ENCODE results near the gene ASS1.
"Not testable (repeated sequence)": the region's sequence is repeated elsewhere in the genome, so short reads cannot be mapped to it uniquely, and the experiment has no call there.

The ASS1 gene

DNA sequence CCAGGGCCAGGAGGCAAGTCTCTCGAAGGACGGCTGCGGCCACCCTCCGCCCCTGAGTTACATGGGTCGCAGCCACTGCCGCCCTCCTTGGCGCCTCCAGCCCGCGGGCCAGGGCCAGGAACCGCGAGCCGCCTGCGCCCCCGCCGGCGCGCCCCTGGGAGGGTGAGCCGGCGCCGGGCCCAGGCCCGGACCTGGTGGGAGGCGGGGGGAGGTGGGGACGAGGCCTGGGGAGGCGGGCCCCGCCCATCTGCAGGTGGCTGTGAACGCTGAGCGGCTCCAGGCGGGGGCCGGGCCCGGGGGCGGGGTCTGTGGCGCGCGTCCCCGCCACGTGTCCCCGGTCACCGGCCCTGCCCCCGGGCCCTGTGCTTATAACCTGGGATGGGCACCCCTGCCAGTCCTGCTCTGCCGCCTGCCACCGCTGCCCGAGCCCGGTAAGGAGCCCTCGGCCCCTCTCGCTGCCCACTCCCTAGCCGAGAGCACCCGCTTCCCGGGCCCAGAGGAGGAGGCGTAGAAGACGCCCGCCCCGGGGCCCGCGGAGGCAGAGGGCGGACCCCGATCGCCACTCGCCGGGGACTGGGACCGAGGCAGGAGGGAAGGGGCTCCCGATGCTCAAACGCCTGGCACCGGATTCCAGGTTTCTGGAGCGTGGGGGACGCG is at the start of gene ASS1:
ASS1 (plus strand) TSS at position 397 of the 657 bp plus-strand sequence. CDS start 7,268 bp downstream, outside the sequence.
- peak in 7 of 10 donors; percentile 33 to 90 (median 50) for DNase-seq
- intact Hi-C loops (cut with DNase I): no loop called here

DNA sequence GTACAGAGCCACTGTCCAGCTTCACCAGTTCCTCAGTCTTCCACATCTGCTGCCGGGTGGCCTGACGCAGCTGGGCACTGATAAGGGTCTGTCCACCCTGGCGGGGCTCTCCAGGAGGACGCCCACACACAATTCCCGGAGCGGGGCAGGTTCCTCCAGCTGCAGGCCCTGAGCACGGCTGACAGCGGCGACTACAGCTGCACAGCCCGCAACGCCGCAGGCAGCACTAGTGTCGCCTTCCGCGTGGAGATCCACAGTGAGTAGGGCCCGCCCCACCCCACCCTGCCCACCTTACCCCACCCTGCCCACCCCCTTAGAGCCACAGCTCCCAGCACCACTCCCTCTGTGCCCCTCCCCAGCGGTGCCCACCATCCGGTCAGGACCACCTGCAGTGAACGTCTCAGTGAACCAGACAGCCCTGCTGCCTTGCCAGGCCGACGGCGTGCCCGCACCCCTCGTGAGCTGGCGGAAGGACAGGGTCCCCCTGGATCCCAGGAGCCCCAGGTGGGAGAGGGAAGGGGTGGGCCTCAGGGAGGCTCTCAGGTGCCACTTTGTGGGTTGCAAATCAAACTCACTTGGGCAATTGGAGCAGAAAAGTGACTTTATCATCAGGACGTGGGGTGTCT is 48.8 kb upstream of the ASS1 start:
- intact Hi-C loops (cut with DNase I): no loop called here
- DNase-seq: peak in 1 of 10 donors; percentile 77

DNA sequence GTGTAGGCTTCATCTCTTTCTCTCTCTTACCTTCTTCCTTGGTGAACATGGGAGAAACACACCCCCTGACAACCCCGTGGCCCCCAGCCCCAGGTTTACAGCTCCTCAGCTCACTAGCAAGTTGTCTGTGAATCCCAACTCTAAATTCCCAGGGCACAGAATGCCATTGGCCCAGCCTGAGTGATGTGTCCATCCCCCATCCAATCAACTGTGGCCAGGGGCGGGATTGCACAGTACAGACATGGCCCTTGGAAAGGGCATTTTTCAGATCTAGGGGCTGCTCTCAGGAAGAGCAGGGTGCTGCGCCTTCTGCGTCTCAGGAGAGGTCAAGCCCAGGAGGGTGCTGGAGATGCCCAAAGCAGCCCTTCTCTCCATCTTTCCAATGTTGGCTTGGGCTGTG is 48.2 kb upstream of the ASS1 start:
- DNase-seq: no peak
- intact Hi-C loops (cut with DNase I): no loop called here

DNA sequence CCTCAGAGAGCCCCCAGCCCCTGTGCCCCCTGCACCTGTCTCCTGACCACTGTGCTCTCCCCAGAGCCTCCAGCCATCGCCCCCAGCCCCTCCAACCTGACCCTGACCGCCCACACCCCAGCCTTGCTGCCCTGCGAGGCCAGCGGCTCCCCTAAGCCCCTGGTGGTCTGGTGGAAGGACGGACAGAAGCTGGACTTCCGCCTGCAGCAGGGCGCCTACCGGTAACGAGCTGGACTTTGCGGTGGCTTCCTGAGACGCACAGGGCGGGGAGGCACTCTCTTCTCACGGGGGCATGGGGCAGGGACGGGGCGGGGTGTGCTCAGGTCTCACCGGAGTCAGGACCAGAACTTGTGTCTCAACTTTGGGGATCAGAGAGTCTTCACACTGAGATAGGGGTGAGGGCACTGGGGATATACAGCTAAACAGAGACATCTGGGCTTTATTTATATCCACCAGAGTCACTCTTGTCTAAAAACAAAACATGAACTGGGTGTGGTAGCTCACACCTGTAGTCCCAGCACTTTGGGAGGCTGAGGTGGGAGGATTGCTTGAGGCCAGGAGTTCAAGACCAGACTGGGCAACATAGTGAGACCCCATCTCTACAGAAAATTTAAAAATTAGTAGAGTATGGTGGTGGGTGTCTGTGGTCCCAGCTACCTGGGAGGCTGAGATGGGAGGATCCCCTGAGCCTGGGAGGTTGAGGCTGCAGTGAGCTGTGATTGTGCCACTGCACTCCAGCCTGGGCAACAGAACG is 46.1 kb upstream of the ASS1 start:
- no peak for DNase-seq

DNA sequence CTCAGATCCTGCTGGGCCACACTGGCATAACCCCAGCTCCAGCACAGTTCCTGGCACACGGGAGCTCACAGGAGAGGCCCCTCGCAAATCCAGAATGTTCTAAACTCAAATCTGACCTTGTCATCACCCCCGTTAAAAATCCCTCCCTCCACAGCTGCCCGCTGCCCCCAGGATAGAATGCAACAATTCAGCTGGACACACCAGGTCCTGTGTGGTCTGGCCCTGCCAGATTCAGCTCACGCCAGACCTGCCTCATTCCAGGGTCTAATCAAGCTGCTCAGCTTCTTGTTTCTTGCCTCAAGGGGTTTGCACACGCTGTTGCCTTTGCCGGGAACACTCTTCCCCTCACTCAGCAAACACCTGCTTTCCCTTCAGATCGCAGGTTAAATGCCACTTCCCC is 45.0 kb upstream of the ASS1 start:
- DNase-seq: no peak

More for the DNA sequence above, 46.1 kb upstream of the ASS1 start:
- intact Hi-C loops (cut with DNase I): no loop called here

DNA sequence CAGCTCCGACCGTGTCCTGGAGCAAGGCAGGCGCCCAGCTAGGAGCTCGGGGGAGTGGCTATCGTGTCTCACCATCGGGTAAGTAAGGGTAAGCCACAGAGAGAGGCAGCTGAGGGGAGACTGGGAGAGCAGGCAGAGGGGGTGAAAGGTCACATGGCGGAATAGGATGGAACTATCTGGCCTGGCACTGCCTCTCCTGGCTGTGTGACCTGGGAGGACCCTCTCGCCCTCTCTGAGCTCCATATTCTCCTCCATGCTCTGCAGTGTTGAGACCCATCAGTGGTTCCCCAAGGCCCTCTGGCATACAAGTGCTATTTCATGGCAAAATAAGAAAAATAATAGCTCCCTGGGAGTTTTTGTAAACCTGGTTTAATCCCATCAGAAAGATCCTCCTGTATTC is 43.9 kb upstream of the ASS1 start:
- intact Hi-C loops (cut with DNase I): no loop called here
- no peak for DNase-seq

More for the DNA sequence above, 45.0 kb upstream of the ASS1 start:
- intact Hi-C loops (cut with DNase I): no loop called here

DNA sequence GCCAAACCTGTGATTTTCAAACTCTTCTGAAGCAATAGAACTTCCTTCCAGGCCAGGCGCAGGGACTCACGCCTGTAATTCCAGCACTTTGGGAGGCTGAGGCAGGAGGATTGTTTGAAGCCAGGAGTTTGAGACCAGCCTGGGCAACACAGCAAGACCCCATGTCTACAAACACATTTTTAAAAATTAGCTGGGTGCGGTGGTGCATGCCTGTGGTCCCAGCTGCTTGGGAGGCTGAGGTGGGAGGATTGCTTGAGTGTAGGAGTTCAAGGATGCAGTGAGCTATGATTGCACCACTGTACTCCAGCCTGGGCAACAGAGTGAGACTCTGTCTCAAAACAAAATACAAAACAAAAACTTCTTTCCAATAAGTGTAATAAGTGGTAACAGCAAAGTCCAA is 43.0 kb upstream of the ASS1 start:
- intact Hi-C loops (cut with DNase I); DNase-seq: not testable (repeated sequence)

DNA sequence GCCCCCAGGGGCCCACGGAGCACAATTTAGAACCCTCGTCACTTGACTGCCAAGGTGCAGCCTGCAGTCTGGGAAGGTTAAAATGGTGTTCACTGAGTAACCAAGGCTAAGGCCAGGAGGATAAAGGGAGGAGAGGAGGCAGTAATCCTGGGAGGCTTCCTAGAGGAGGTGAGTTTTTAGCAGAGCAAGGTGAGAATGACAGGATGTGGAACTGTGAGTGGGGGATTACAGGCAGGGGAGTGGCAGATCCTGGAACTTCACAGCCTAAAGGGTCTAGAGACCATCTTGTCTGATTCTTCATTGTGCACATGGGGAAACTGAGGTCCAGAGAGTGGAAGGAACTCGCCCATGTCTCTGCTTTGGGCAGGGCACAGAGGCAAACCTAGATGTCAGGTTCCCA is 42.5 kb upstream of the ASS1 start:
- no peak for DNase-seq
- intact Hi-C loops (cut with DNase I): no loop called here

DNA sequence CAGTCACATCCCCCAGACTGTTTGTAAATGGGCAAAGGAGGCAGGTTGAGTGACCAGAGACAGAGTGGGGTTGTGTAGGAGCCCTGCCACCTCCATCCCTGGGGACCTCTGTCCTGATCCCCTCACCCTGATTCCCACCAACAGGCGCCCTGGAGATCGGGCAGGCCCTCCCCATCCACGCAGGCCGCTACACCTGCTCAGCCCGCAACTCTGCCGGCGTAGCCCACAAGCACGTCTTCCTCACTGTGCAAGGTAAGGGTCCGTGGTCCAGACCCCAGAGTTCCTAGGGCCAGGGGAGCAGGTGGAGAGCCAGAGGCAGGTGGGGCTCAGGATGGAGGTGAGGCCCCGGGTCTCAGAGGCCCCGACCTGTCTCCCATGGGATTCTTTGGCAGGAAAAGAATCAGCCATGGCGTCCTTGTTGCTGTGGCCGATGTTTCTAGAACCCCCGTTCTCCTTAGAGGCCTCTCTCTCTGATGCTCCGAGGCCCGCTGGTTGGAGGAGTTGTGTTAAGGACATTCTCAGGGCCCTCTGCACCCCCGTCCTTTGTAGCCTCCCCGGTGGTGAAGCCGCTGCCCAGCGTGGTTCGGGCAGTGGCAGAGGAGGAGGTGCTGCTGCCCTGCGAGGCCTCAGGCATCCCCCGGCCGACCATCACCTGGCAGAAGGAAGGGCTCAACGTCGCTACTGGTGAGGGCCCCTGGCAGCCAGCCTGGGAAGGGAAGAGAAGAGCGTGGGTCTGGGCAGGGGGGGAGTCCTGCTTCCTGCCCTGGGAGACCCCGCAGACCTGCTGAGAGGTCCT is 41.9 kb upstream of the ASS1 start:
- intact Hi-C loops (cut with DNase I): no loop called here
- peak in 1 of 10 donors; percentile 61 for DNase-seq

DNA sequence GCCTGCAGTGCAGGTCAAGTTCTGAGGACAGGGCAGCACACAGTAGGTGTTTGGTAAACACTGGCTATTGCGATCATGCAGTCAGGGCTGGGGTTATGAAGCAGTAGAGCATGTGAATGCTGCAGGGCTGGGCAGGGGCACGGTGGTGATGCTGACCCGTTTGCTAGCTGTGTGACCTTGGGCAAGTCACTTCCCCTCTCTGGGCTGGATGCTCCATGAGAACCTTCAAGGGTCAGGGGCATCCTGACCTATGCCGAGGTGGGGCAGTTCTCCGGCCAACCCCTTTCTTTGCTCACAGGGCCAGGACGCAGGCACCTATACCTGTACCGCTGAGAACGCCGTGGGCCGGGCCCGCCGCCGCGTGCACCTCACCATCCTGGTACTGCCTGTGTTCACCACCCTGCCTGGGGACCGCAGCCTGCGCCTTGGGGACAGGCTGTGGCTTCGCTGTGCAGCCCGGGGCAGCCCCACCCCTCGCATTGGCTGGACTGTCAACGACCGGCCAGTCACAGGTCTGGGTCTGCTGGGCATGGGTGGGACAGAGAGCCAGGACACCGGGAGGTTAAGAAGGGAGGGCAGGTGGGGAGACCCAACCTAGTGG is 39.0 kb upstream of the ASS1 start:
- intact Hi-C loops (cut with DNase I): no loop called here
- peak in 2 of 10 donors; percentile 53 to 84 for DNase-seq

DNA sequence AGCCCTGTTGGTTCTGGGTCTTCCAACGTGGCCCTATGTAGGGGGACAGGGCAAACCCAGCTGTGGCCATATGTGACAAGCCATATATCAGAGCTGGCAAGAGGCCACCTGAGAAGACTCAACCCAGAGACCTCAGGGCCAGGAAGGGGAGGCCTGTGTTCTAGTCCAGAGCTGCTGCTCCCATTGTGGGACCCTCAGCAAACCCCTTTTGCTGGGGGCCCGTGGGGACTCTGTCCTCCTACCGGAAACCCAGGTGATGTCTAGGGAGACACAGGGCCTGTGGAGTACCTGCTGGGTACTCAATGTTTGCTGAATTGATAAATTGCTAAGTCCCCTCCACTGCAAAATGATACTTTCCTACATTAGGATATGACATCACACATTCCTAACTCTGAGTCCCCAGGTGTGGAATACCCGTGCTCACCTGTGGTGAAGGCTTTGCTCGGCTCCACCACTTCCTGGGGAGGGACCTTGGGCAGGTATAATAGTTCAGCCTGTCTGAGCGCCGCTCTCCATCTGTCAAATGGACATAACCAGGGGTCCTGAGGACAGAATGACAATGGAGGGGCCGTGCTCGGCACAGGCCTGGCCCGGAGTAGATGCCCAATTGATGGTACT is 38.4 kb upstream of the ASS1 start:
- intact Hi-C loops (cut with DNase I): no loop called here
- peak in 1 of 10 donors; percentile 66 for DNase-seq

DNA sequence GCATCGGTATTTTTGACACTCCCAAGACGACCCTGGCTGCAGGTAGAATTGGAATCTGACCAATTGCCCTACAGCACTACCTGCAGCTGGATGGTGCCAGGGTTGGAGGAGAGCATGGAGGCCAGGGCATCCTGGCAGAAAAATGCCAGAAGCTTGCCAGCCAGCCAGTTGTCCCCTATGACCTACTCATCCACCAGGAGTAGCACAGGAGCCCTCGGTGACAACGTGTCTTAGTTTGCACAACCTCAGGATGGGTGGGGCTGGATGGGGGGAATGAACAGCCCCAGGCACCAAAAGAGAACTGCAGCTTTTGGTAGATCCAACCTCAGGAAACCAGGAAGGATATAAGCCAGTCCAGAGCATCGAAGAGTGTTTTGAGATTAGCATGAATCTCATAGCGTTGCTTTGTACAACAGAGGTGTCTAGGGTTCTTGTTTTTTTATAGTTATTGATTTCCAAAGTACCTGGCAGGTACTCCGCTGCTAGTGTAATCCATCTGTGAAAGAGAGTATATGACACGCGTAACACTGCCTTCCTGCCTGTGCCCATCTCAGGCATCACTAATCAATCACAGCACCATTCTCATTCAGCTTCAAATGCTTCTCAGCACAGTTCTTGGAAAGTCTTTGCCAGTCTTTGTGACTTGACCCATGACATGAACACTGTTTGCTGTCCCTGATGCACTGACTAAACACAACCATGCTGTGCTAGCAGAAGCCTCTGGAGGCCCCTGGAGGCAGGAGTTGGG is 36.7 kb upstream of the ASS1 start:
- intact Hi-C loops (cut with DNase I): no loop called here
- no peak for DNase-seq

DNA sequence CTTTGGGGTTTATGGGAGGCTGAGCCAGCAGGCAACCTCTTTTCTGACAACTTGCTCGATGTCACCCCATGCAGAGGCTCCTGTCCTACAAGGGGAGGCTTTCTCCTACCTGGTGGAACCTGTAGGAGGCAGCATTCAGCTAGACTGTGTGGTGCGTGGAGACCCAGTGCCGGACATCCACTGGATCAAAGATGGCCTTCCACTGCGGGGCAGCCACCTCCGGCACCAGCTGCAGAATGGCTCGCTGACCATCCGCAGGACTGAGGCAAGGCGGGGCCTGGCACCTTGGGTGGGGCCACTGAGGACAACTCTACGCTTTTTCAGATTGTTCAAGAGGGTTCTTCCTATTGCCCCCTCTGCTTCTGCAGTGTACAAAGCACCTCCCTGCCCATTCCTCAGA is 36.1 kb upstream of the ASS1 start:
- peak in 1 of 10 donors; percentile 80 for DNase-seq
- intact Hi-C loops (cut with DNase I): no loop called here

DNA sequence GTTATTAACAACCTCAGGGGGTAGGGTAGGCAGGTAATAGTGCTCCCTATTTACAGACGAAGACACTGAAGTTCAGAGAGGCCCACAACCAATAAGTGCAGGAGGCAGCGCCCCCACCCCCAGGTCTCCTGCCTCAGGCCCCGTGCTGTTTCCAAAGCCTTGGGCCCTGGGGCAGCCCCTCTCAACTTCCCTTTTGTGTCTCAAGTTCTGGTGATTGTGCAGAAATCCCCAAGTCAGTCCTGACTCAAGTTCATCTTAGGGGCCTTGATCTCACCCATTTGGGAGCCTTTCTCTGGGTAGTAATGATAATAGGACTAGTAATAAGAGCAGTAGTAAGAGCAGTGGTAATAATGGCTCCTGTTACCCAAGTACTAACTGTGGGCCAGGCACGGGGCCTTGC is 35.5 kb upstream of the ASS1 start:
- DNase-seq: no peak
- intact Hi-C loops (cut with DNase I): no loop called here

DNA sequence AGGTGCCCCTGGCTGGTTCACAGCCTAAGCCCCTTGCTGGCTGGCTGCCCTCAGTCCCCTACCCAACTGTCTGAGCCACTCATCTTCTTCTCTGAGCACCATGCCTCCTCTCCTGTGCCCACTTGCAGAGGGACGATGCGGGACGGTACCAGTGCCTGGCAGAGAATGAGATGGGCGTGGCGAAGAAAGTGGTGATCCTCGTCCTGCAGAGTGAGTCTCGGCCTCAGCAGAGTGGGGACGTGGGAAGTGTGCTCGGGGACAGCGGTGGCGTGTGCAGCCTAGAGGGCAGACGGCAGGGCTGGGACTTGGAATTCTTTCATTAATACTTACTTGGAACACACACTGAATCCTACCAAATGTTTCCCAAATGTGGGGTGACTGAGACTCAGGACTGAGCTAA is 34.3 kb upstream of the ASS1 start:
- intact Hi-C loops (cut with DNase I): no loop called here
- DNase-seq: no peak

DNA sequence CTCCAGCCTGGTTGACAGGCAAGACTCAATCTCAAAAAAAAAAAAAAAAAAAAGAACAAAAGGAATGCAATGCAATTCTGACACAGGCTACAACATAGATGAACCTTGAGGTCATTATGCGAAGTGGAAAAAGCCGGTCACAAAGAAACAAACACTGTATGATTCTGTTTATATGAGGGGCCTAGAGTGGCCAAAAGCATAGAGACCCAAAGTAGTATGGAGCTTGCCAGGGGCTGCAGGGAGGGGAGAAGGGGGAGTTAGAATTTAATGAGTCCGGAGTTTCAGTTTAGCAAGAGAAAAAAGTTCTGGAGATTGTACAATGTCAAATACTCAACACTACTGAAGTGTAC is 33.2 kb upstream of the ASS1 start:
- intact Hi-C loops (cut with DNase I): no loop called here
- DNase-seq: no peak

DNA sequence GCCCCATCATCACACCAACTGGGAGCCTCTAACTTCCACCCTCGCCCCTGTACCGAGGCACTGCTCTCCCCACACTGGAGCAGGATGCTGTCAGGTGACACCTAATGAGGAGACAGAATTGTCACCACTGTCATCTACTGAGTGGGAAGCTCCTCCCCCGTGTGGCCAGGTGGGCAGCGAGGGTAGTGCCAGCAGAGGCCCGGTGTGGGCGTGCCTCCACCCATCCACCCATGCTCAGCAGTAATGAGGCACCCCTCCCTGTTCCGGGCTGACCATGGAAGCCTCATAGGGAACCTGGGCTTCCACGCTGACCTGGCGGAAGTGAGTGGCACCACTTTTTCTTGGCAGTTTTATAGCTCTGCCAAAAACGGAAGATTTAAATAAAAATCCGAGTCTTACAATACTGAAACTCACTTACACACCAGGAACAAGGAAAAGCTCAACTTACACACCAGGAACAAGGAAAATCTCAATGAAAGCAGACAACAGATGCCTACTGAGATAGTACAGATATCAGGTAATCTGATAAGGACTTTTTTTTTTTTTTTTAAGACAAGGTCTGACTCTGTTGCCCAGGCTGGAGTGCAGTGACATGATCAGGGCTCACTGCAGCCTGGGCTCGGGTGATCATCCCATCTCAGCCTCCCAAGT is 30.6 kb upstream of the ASS1 start:
- no peak for DNase-seq
- intact Hi-C loops (cut with DNase I): no loop called here

DNA sequence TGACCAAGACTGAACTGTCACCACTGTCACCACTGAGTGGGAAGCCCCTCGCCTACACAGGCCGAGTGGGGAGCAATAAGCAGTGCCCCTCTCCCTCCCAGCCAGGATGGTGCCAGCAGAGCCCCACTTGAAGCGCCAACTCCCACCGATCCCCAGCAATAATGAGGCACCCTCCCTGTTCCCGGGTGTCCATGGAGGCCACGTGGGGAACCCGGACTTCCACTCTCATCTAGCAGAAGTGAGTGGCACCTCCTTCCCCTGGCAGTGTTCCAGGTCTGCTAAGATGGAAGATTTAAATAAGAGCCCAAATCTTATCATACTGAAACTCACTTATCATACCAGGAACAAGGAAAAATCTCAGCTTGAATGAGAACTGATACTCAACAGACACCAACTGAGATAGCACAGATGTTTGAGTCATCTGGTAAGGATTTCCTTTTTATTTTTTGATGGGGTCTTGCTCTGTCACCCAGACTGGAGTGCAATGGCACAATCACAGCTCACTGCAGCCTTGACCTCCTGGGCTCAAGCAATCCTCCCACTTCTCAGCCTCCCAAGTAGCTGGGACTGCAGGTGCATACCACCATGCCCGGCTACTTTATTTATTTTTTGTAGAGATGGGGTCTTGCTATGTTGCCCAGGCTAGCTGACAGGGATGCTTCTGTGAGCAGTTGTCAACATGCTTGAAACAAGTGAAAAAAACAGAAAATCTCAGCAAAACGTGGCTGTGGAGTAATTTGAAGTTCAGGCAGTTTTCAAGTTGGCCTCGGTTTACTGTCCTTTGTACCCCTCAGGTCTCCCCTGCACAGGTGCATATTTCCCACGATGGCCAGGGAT is 29.6 kb upstream of the ASS1 start:
- intact Hi-C loops (cut with DNase I): no loop called here
- DNase-seq: peak in 1 of 10 donors; percentile 37
